Muscle layer of colon (tissue), 2 donors: ENCODE results near the gene TMIE.

Source experiments
- H3K27ac ChIP-seq: one replicate; pipeline ENCODE4 v1.7.0; 2013; ENCODE audit warnings: low read depth, mild to moderate bottlenecking, low read length, moderate library complexity
- H3K27me3 ChIP-seq, 2 donors: one replicate each; pipeline ENCODE4 v1.7.0; 2013; ENCODE audit warnings: low read length in 2 of 2, mild to moderate bottlenecking in 2 of 2; ENCODE audit not compliant: insufficient read depth in 2 of 2, control insufficient read depth in 1 of 2
- H3K36me3 ChIP-seq: one replicate; pipeline ENCODE4 v1.7.0; 2013; ENCODE audit warnings: mild to moderate bottlenecking, low read length; ENCODE audit not compliant: insufficient read depth
- H3K4me1 ChIP-seq: one replicate; pipeline ENCODE4 v1.7.0; 2013; ENCODE audit warnings: mild to moderate bottlenecking, low read length; ENCODE audit not compliant: insufficient read depth
- H3K4me3 ChIP-seq, 2 donors: one replicate each; pipeline ENCODE4 v1.7.0; 2013; ENCODE audit warnings: low read length in 2 of 2, low read depth in 1 of 2, mild to moderate bottlenecking in 1 of 2, moderate library complexity in 1 of 2
- H3K9ac ChIP-seq: one replicate; pipeline ENCODE4 v1.7.0; 2013; ENCODE audit warnings: low read length
- H3K9me3 ChIP-seq: one replicate; pipeline ENCODE4 v1.7.0; 2013; ENCODE audit warnings: mild to moderate bottlenecking, low read length
- donor health status: abdominal sarcoma.
- donor health status: Adenocarcinoma of cecum.

TMIE gene

GRCh38 chr3:46664188-46664970, 36.8 kb upstream of the TMIE start:
- Histone ChIP-seq H3K9ac (no peak overlapping the region), H3K36me3 (no peaks in the 10 kb centered on the region), H3K4me1 (peaks cover 17% of the 10 kb centered on the region), H3K4me3 (no peak overlapping the region), H3K27ac (no peak overlapping the region), H3K9me3 (no peaks in the 10 kb centered on the region), H3K27me3 (no peaks in the 10 kb centered on the region)

DNA sequence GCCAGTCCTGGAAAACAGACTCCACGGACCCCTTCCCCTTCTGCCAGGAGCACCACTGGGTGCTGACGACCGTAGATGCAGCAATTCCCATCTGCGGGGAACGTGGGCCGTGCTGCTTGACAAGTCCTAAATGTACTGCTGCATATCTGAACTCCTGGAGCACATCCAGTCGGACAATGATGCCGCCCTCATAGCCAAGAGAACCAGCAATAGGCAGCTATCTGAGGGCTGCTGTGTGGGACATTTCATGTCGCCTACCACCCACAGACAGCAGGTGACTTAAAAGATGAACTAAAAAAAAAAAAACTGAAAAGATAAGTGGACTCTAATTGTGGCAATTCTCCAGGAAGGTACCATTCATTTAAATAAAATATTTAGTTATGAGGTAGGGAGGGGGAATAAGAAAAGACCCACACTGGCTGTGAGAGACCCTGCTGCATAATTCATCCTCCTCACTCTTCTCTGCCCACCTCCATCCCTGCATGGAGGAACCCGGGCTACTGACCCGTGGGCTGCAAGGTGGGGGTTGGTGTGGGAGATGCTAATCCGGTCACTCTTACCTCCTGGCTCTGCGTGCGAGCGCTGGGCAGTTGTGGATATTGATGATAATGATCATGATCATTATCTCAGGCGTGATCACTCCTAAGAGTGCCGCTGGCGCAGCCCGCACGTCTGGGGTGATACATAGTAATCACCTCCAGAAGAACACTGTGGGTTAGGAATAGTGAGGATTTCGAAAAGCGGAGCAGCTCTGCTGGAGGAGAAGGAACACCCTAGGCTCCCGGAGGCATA, 36.0 kb upstream of the TMIE start:
- H3K27ac ChIP-seq = no peak overlapping the region
- no peaks in the 10 kb centered on the region for H3K27me3 ChIP-seq
- no peak overlapping the region for H3K4me3 ChIP-seq
- H3K9me3 ChIP-seq = no peaks in the 10 kb centered on the region
- H3K4me1 ChIP-seq = peaks cover 17% of the 10 kb centered on the region
- no peaks in the 10 kb centered on the region for H3K36me3 ChIP-seq
- H3K9ac ChIP-seq = no peak overlapping the region

DNA sequence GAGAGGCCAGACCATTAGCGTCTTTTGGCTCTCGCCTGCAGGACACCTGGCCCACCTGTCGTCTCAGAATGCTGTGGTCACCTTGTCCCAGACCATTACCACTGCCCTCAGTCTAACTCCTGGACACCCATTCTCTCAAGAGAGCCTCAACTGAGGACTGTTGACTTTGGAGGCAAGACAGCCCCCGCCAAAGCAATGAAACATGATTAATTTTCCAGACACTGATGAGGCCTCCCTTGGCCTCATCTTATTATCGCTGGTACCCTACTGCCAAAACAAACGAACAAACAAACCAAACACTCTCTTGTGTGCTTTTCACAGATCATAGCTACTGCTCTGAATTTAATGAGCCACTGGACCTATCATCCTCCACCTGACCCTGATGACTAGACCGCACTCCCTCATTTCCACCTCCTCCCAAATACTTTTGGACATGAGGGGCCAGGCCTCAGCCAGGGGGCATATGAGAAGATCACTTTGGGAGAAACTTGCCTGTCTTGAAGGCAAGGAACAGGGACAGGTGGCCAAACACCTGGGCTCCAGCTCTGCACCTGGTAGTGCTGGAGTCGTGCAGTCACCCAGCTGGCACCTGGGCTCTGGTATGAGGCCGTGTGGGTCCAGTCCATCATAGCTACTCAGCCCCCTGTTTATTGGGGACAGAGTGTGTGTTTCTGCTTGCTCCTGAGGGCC, 35.3 kb upstream of the TMIE start:
- no peak overlapping the region for H3K27ac ChIP-seq
- no peaks in the 10 kb centered on the region for H3K27me3 ChIP-seq
- H3K4me3 ChIP-seq = no peak overlapping the region
- H3K36me3 ChIP-seq = no peaks in the 10 kb centered on the region
- no peak overlapping the region for H3K9ac ChIP-seq
- H3K9me3 ChIP-seq = no peaks in the 10 kb centered on the region
- peaks cover 17% of the 10 kb centered on the region for H3K4me1 ChIP-seq

DNA sequence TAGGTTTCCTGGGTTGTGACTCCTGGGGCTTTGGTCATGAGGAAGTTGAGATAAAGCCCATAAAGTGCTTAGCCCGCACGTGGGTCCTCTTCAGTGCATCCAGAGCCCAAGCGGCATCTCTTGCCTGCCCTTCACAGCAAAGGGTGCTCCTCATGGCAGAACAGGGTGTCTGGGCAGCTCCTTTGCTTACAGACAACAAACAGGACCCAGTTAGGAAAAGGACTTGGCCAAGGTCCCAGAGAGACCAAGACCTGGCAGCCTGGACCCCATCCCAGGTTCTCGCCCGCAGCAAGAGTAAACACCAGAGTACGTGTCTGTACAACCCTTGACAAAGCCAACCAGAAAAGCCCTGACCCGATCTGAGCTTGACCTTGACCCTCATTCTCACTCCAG, 34.7 kb upstream of the TMIE start:
- peaks cover 17% of the 10 kb centered on the region for H3K4me1 ChIP-seq
- H3K9me3 ChIP-seq = no peaks in the 10 kb centered on the region
- H3K4me3 ChIP-seq = no peak overlapping the region
- H3K36me3 ChIP-seq = no peaks in the 10 kb centered on the region
- no peak overlapping the region for H3K9ac ChIP-seq
- H3K27me3 ChIP-seq = no peaks in the 10 kb centered on the region
- no peak overlapping the region for H3K27ac ChIP-seq

GRCh38 chr3:46667061-46667621, 34.1 kb upstream of the TMIE start:
- no peak overlapping the region for H3K27ac ChIP-seq
- no peak overlapping the region for H3K9ac ChIP-seq
- H3K4me1 ChIP-seq = peaks cover 17% of the 10 kb centered on the region
- no peak overlapping the region for H3K4me3 ChIP-seq
- H3K9me3 ChIP-seq = no peaks in the 10 kb centered on the region
- no peaks in the 10 kb centered on the region for H3K36me3 ChIP-seq
- H3K27me3 ChIP-seq = no peaks in the 10 kb centered on the region

DNA sequence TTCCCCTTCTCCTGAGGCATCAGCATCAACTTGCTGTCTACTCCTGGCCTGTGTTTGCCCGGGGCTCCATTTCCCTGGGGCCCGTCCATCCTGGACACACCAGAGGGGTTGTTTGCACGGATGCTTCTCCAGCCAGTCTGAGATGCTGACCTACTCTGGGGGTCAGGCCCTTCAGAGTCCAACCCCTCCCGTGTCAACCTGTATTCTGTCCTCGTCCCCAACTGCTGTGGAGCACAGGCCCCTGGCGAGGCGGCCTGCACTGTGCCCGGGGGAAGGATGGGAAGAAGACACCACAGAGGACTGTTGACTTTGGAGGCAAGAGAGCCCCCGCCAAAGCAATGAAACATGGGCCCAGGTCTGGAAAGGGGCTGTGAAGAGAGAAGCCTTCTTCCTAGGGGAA, 33.5 kb upstream of the TMIE start:
- Histone ChIP-seq H3K27ac (no peak overlapping the region), H3K4me3 (no peak overlapping the region), H3K4me1 (peaks cover 15% of the 10 kb centered on the region), H3K36me3 (no peaks in the 10 kb centered on the region), H3K27me3 (no peaks in the 10 kb centered on the region), H3K9me3 (no peaks in the 10 kb centered on the region), H3K9ac (no peak overlapping the region)

- H3K27ac ChIP-seq = no peak overlapping the region
- H3K9me3 ChIP-seq = no peaks in the 10 kb centered on the region
- H3K27me3 ChIP-seq = no peaks in the 10 kb centered on the region
- H3K4me1 ChIP-seq = peaks cover 11% of the 10 kb centered on the region
- no peak overlapping the region for H3K9ac ChIP-seq
- H3K4me3 ChIP-seq = no peak overlapping the region
- H3K36me3 ChIP-seq = no peaks in the 10 kb centered on the region
These were observed 33.1 kb upstream of the TMIE start for GRCh38 chr3:46668116-46668515.

GRCh38 chr3:46668591-46668990, 32.6 kb upstream of the TMIE start:
- H3K27ac ChIP-seq = no peak overlapping the region
- H3K27me3 ChIP-seq = no peaks in the 10 kb centered on the region
- peaks cover 11% of the 10 kb centered on the region for H3K4me1 ChIP-seq
- H3K9ac ChIP-seq = no peak overlapping the region
- H3K9me3 ChIP-seq = no peaks in the 10 kb centered on the region
- H3K4me3 ChIP-seq = no peak overlapping the region
- no peaks in the 10 kb centered on the region for H3K36me3 ChIP-seq

- H3K9ac ChIP-seq = no peak overlapping the region
- no peak overlapping the region for H3K4me3 ChIP-seq
- H3K9me3 ChIP-seq = no peaks in the 10 kb centered on the region
- peaks cover 11% of the 10 kb centered on the region for H3K4me1 ChIP-seq
- H3K27ac ChIP-seq = no peak overlapping the region
- no peaks in the 10 kb centered on the region for H3K36me3 ChIP-seq
- no peaks in the 10 kb centered on the region for H3K27me3 ChIP-seq
These were observed 31.8 kb upstream of the TMIE start for GRCh38 chr3:46669191-46669999.

DNA sequence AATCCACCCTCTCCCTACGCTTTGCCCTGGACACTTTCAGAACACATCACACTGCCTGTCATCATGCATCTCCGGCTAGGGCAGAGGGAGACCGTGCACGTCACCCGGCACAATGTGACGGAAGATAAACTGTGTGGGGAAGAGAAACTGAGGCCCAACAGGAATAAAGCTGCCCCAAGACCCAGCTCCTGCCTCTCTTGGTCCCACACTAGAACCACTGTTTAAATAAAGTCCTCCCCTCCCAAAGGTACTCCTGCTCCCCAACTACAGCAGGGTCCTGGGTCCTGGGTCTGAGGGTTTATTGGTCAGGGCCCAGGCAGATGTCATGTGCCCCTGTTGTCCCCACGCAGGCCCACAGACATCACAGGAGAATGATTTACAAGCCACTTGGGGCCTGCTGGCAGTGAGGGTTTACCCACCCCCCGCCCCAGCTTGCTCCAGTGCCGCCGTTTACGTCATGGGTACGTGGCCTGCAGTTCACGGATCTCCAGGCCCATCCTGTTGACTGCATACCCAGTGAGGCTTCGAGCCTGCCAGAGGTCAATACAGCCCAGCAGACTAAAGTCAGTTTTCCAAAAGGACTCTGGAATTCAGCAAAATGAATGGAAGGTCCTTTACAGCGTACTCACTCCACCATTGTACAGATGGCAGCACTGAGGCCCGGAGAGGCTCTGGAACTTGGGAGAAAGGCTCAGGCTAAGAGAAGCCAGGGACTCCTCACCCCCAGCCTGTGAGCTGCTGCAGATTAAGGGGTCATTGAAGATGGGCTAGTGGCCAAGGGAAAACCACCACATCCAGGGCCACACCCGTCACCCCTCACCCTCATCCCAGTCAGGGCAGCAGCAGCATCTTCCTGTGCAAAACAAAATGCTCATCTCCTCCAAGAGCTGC, 30.9 kb upstream of the TMIE start:
- no peaks in the 10 kb centered on the region for H3K9me3 ChIP-seq
- no peaks in the 10 kb centered on the region for H3K27me3 ChIP-seq
- H3K36me3 ChIP-seq = no peaks in the 10 kb centered on the region
- no peak overlapping the region for H3K4me3 ChIP-seq
- H3K27ac ChIP-seq = no peak overlapping the region
- peaks cover 11% of the 10 kb centered on the region for H3K4me1 ChIP-seq
- H3K9ac ChIP-seq = no peak overlapping the region
